GM18858 (cell line): ENCODE measurements around the gene TBC1D22A.
"Not testable (repeated sequence)": the region's sequence is repeated elsewhere in the genome, so short reads cannot be mapped to it uniquely, and the experiment has no call there.

Experiments used
- ATAC-seq: cut with Tn5 transposase; IDR thresholded peaks from one replicate; pipeline ENCODE4 v1.9.1; 2021; ENCODE audit not compliant: unreplicated experiment

Gene TBC1D22A

GRCh38 chr22:47170511-47171440, 408.3 kb downstream of the TBC1D22A start:
- ATAC-seq, result not testable (repeated sequence)

GRCh38 chr22:47171441-47172221, 409.2 kb downstream of the TBC1D22A start:
- no peak for ATAC-seq

- no peak for ATAC-seq
Measured at GRCh38 chr22:47172771-47173534, 410.5 kb downstream of the TBC1D22A start.

- no peak for ATAC-seq
Measured at GRCh38 chr22:47173535-47174021, 411.1 kb downstream of the TBC1D22A start.

- ATAC-seq, result no peak
Measured at GRCh38 chr22:47174096-47174495, 411.6 kb downstream of the TBC1D22A start.

- ATAC-seq, result no peak
Measured at GRCh38 chr22:47174671-47175112, 412.2 kb downstream of the TBC1D22A start.

- no peak for ATAC-seq
Measured at GRCh38 chr22:47175151-47176025, 412.9 kb downstream of the TBC1D22A start.

- ATAC-seq, result no peak
Measured at GRCh38 chr22:47176026-47176389, 413.6 kb downstream of the TBC1D22A start.

GRCh38 chr22:47176573-47177333, 414.3 kb downstream of the TBC1D22A start:
- no peak for ATAC-seq

- ATAC-seq, result no peak
Measured at GRCh38 chr22:47177334-47177815, 414.9 kb downstream of the TBC1D22A start.

GRCh38 chr22:47178339-47178738, 415.9 kb downstream of the TBC1D22A start:
- no peak for ATAC-seq

GRCh38 chr22:47180796-47181195, 418.3 kb downstream of the TBC1D22A start:
- no peak for ATAC-seq

GRCh38 chr22:47187176-47187957, 424.9 kb downstream of the TBC1D22A start:
- ATAC-seq, result no peak

- ATAC-seq, result no peak
Measured at GRCh38 chr22:47188261-47189055, 426.0 kb downstream of the TBC1D22A start.

GRCh38 chr22:47189056-47189916, 426.8 kb downstream of the TBC1D22A start:
- no peak for ATAC-seq

GRCh38 chr22:47190276-47190956, 428.0 kb downstream of the TBC1D22A start:
- no peak for ATAC-seq
